ENCODE results near the gene FRYL. TPM values are rescaled to one million over a fixed set of nuclear protein-coding genes. Genes with fewer than 3 reads are reported as not detected.

FRYL gene
- total and polyA plus RNA-seq, 2 of the 13 experiments (the other 11 are each of a cell fraction or from before 2014, with no cell fraction given), result 9.7 to 19.6 TPM

- TF ChIP-seq ZNF552 (CRISPR knock-in tag; IDR thresholded peaks at IDR 0.05; ENCODE audit: borderline replicate concordance), result no peak
- TF ChIP-seq ZBTB4 (CRISPR knock-in tag; IDR thresholded peaks at IDR 0.05; ENCODE audit: borderline replicate concordance), result no peak
- no peak for TF ChIP-seq ZNF317 (CRISPR knock-in tag; IDR thresholded peaks at IDR 0.05)
Observed at GRCh38 chr4:48526406-48526805, 253.7 kb downstream of the FRYL start (continued).

GRCh38 chr4:48518143-48518542 lies 261.9 kb downstream of the FRYL start:
- WGBS (ENCODE audit: low lambda C conversion rate), result 98% methylated on average over 3 of the region's 3 CpGs

More at GRCh38 chr4:48518143-48518542, 261.9 kb downstream of the FRYL start:
- ChIA-PET CTCF (ENCODE audit: low intra/inter-chr PET ratio, low total read pairs) (no interaction called here), POLR2A (no interaction called here)
- FAIRE-seq (no peak), ATAC-seq (no peak), DNase-seq (ENCODE audit: low spot score) (no peak)
- Histone ChIP-seq H3K4me2 (ENCODE audit: low read depth, low read length) (no peak overlapping the region), H3K4me3 (replicated peaks in 1 of 3; ENCODE audit: insufficient read depth in 1 of 3, low read depth in 2 of 3, low read length in 3 of 3) (no peak overlapping the region), H3K9ac (ENCODE audit: insufficient read depth, low read depth, low read length) (no peak overlapping the region), H3K79me2 (ENCODE audit: insufficient read depth, low read length) (no peaks in the 10 kb centered on the region), H3K4me1 (ENCODE audit: insufficient read depth, low read length) (no peaks in the 10 kb centered on the region), H3K36me3 (replicated peaks in 1 of 2; ENCODE audit: control insufficient read depth in 1 of 2, insufficient read depth in 2 of 2, low read length in 2 of 2) (peaks cover 2 to 41% of the 10 kb centered on the region in 2 experiments), H3K27me3 (ENCODE audit: control insufficient read depth in 1 of 2, insufficient read depth in 2 of 2, low read length in 2 of 2) (no peaks in the 10 kb centered on the region), H3K9me3 (ENCODE audit: low read length) (no peaks in the 10 kb centered on the region), H4K20me1 (ENCODE audit: insufficient read depth, low read length) (no peaks in the 10 kb centered on the region), H3K27ac (ENCODE audit: extremely low read length, insufficient read depth, low read length) (no peak overlapping the region), H2AFZ (ENCODE audit: low read length) (no peak overlapping the region)
- intact Hi-C loops (cut with micrococcal nuclease; ENCODE audit: unreplicated experiment) (no loop called here), in situ Hi-C loops (cut with HindIII; ENCODE audit: extremely low pct_ligation_motif_present, low pct_unique_long_range_greater_than_20kb) (no loop called here)
- no peak for TF ChIP-seq PHF21A (CRISPR knock-in tag; IDR thresholded peaks at IDR 0.05)
- TF ChIP-seq TBX2 (CRISPR knock-in tag; IDR thresholded peaks at IDR 0.05; ENCODE audit: borderline replicate concordance), result no peak
- no peak for TF ChIP-seq ZSCAN5A (CRISPR knock-in tag; IDR thresholded peaks at IDR 0.05; ENCODE audit: borderline replicate concordance)
- TF ChIP-seq HMG20A (CRISPR knock-in tag; IDR thresholded peaks at IDR 0.05; ENCODE audit: borderline replicate concordance), result no peak
- TF ChIP-seq ZEB1 (IDR thresholded peaks at IDR 0.05; ENCODE audit: insufficient replicate concordance, low read depth), result no peak
- no peak for TF ChIP-seq CHD4 (IDR thresholded peaks at IDR 0.05; ENCODE audit: borderline replicate concordance, low read length)
- TF ChIP-seq NCOR1 (IDR thresholded peaks at IDR 0.05; ENCODE audit: borderline replicate concordance, low read length), result no peak
- TF ChIP-seq MAZ (IDR thresholded peaks at IDR 0.05; ENCODE audit: borderline replicate concordance, low read depth, low read length), result no peak
- no peak for TF ChIP-seq MAZ (CRISPR knock-in tag; IDR thresholded peaks at IDR 0.05; ENCODE audit: low read depth)
- no peak for TF ChIP-seq ZBTB14 (CRISPR knock-in tag; IDR thresholded peaks at IDR 0.05)
- TF ChIP-seq SP4 (CRISPR knock-in tag; IDR thresholded peaks at IDR 0.05), result no peak
- TF ChIP-seq SRY (CRISPR knock-in tag; IDR thresholded peaks at IDR 0.05), result no peak
- TF ChIP-seq ZNF101 (CRISPR knock-in tag; IDR thresholded peaks at IDR 0.05; ENCODE audit: borderline replicate concordance, low read depth), result no peak
- no peak for TF ChIP-seq ASH2L (IDR thresholded peaks at IDR 0.05; ENCODE audit: insufficient read length, low read depth, low read length)
- no TSS peak for BruUV-seq (replicated peaks)

All from HepG2 (cell line).